Liver (tissue), 3 donors: Measurements from ENCODE around the gene CST8.

Experiments used
- ATF3 ChIP-seq: IDR thresholded peaks from 2 replicates; pipeline ENCODE4 v1.6.1; 2016; ENCODE audit warnings: antibody characterized with exemption
- CTCF ChIP-seq: fragments of 150-350 bp; IDR thresholded peaks from 2 replicates; pipeline ENCODE4 v1.5.1; 2017; ENCODE audit warnings: improper control_type of control experiment, low read depth, low read length; ENCODE audit not compliant: missing input control
- FOXA1 ChIP-seq: IDR thresholded peaks from 2 replicates; pipeline ENCODE4 v1.6.1; 2016; ENCODE audit warnings: antibody characterized with exemption
- GABPA ChIP-seq, 2 donors: IDR thresholded peaks in 1 of 2; conservative IDR thresholded peaks in 1 of 2; 2 replicates each; pipeline ENCODE4 v1.6.1; 2016; ENCODE audit warnings: antibody characterized with exemption in 2 of 2, mild to moderate bottlenecking in 1 of 2, moderate library complexity in 1 of 2
- HNF4A ChIP-seq, 2 donors: conservative IDR thresholded peaks; 2 replicates each; pipeline ENCODE4 v1.6.1; 2016; ENCODE audit warnings: antibody characterized with exemption in 2 of 2, mild to moderate bottlenecking in 2 of 2
- JUND ChIP-seq, 2 donors: IDR thresholded peaks; 2 replicates each; pipeline ENCODE4 v1.6.1; 2016; ENCODE audit warnings: antibody characterized with exemption in 2 of 2
- MAX ChIP-seq: IDR thresholded peaks from 2 replicates; pipeline ENCODE4 v1.6.1; 2016; ENCODE audit warnings: antibody characterized with exemption
- RAD21 ChIP-seq, 2 donors: IDR thresholded peaks; 2 replicates each; pipeline ENCODE4 v1.6.1; 2016; ENCODE audit warnings: antibody characterized with exemption in 2 of 2, mild to moderate bottlenecking in 2 of 2
- REST ChIP-seq: IDR thresholded peaks from 2 replicates; pipeline ENCODE4 v1.6.1; 2016; ENCODE audit warnings: antibody characterized with exemption, mild to moderate bottlenecking
- RXRA ChIP-seq, 2 donors: IDR thresholded peaks; 2 replicates each; pipeline ENCODE4 v1.6.1; 2017 to 2018; ENCODE audit warnings: antibody characterized with exemption in 2 of 2, mild to moderate bottlenecking in 1 of 2
- SP1 ChIP-seq: IDR thresholded peaks from 2 replicates; pipeline ENCODE4 v1.6.1; 2018; ENCODE audit warnings: antibody characterized with exemption, mild to moderate bottlenecking
- TAF1 ChIP-seq: conservative IDR thresholded peaks from 2 replicates; pipeline ENCODE4 v1.6.1; 2016; ENCODE audit warnings: antibody characterized with exemption, mild to moderate bottlenecking
- YY1 ChIP-seq: IDR thresholded peaks from 2 replicates; pipeline ENCODE4 v1.6.1; 2016; ENCODE audit warnings: antibody characterized with exemption, mild to moderate bottlenecking
- donor health status: healthy.
- donor health status: healthy.

- no peak for TF ChIP-seq CTCF
- TF ChIP-seq MAX = no peak
- no peak for TF ChIP-seq HNF4A (conservative IDR thresholded peaks at IDR 0.05)
- TF ChIP-seq SP1 = no peak
- TF ChIP-seq GABPA (IDR thresholded peaks at IDR 0.05 in 1 of 2, conservative IDR thresholded peaks at IDR 0.05 in 1 of 2) = no peak
- TF ChIP-seq JUND (IDR thresholded peaks at IDR 0.05) = no peak
- TF ChIP-seq RAD21 (IDR thresholded peaks at IDR 0.05) = no peak
- TF ChIP-seq RXRA (IDR thresholded peaks at IDR 0.05) = no peak
- TF ChIP-seq FOXA1 = no peak
- TF ChIP-seq YY1 = no peak
- TF ChIP-seq REST = no peak
- TF ChIP-seq TAF1 = no peak
- TF ChIP-seq ATF3 = no peak
Observed at GRCh38 chr20:23536328-23536974, 45.5 kb downstream of the CST8 start.
